Loucy (cell line): ENCODE measurements around the gene ISM1.

Source experiments
- EZH2phosphoT487 ChIP-seq: fragments of 200-600 bp; IDR thresholded peaks from 2 replicates; pipeline ENCODE4 v1.6.1; 2018; ENCODE audit warnings: antibody characterized with exemption, mild to moderate bottlenecking, moderate library complexity, borderline replicate concordance
- TF ChIP-seq, protein P1 (sequence below): fragments of 200-600 bp; sonication (generic); conservative IDR thresholded peaks from 2 replicates; pipeline ENCODE4 v1.5.1; 2014; ENCODE audit warnings: mild to moderate bottlenecking, antibody characterized with exemption, low read length

DNA sequence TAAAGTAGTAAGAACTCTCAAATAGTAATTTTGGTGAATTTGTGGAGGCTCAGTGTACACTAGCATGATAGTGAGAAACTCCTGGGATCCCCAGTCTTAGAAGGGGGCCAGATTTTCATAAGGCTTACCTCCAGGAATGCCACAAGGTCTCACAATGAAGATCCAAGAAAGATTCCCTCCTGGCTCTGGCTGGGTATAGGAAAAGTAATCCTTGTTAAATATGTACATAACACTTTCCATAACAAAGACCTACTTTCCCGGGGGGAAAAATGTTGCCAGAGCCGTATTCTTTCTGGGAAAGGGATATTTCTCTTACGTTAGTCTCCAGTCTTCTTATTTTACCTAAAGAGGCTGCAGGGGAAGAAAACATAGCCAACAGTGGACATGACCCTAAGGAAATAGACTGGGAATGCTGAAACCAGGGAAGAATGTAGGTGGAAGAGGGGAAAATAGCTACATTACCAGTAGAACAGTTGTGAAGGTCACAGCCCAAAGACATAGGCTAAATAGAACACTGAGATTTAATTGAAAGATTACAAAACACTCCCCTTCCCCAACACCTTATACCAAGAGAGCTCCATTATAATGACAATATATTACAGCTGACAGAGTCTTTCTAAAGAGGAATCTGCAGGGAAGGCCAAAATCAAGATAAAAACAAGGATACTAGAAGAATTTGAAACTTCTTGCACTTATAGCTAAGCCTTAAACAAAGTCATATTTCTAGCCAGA, 34.9 kb upstream of the ISM1 start:
- TF ChIP-seq, protein P1, sequence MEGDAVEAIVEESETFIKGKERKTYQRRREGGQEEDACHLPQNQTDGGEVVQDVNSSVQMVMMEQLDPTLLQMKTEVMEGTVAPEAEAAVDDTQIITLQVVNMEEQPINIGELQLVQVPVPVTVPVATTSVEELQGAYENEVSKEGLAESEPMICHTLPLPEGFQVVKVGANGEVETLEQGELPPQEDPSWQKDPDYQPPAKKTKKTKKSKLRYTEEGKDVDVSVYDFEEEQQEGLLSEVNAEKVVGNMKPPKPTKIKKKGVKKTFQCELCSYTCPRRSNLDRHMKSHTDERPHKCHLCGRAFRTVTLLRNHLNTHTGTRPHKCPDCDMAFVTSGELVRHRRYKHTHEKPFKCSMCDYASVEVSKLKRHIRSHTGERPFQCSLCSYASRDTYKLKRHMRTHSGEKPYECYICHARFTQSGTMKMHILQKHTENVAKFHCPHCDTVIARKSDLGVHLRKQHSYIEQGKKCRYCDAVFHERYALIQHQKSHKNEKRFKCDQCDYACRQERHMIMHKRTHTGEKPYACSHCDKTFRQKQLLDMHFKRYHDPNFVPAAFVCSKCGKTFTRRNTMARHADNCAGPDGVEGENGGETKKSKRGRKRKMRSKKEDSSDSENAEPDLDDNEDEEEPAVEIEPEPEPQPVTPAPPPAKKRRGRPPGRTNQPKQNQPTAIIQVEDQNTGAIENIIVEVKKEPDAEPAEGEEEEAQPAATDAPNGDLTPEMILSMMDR = no peak
- TF ChIP-seq EZH2phosphoT487 = no peak
